Mesodermal cell (in vitro differentiated cells): ENCODE results near the gene RNF168.
"Not testable (repeated sequence)": the region's sequence is repeated elsewhere in the genome, so short reads cannot be mapped to it uniquely, and the experiment has no call there.

Source experiments
- H3K27ac ChIP-seq: 2 replicates; pipeline ENCODE4 v1.7.0; 2013; ENCODE audit warnings: mild to moderate bottlenecking, low read depth, low read length, moderate library complexity; ENCODE audit not compliant: severe bottlenecking
- H3K36me3 ChIP-seq: 2 replicates; pipeline ENCODE4 v1.7.1; 2013; ENCODE audit warnings: mild to moderate bottlenecking, low read length, moderate library complexity; ENCODE audit not compliant: control insufficient read depth, insufficient read depth
- H3K4me1 ChIP-seq: one replicate; pipeline ENCODE4 v1.7.1; 2013; ENCODE audit warnings: mild to moderate bottlenecking, low read length; ENCODE audit not compliant: insufficient read depth, control insufficient read depth, poor library complexity, severe bottlenecking
- H3K4me3 ChIP-seq: 2 replicates; pipeline ENCODE4 v1.7.0; 2013; ENCODE audit warnings: low read length, control low read depth, mild to moderate bottlenecking; ENCODE audit not compliant: insufficient read depth, poor library complexity, severe bottlenecking; ENCODE audit errors: extremely low read depth
- H3K9me3 ChIP-seq: 2 replicates; pipeline ENCODE4 v1.7.1; 2013; ENCODE audit warnings: mild to moderate bottlenecking, low read length, moderate library complexity; ENCODE audit not compliant: control insufficient read depth
- WGBS, 2 experiments: methylation state at CpG; one replicate each; pipeline ENCODE4 v1.1.5; 2013; ENCODE audit warnings: missing lambda C conversion rate in 2 of 2; ENCODE audit not compliant: insufficient coverage in 2 of 2; 5-methylcytosine and 5-hydroxymethylcytosine counted together

RNF168 gene

DNA sequence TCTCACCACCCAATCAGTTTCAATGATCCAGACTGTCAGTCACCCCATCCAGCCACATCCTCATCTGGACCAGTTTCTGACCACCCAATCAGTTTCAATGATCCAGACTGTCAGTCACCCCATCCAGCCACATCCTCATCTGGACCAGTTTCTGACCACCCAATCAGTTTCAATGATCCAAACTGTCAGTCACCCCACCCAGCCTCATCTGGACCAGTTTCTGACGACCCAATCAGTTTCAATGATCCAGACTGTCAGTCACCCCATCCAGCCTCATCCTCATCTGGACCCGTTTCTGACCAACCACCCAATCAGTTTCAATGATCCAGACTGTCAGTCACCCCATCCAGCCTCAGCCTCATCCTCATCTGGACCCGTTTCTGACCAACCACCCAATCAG, 33.4 kb downstream of the RNF168 start:
- H3K36me3 ChIP-seq = peaks cover 71% of the 10 kb centered on the region
- WGBS, 2 experiments = 97 to 100% methylated on average over 2 to 3 of the region's 3 CpGs
- H3K9me3 ChIP-seq, H3K27ac ChIP-seq, H3K4me3 ChIP-seq, H3K4me1 ChIP-seq: not testable (repeated sequence)

DNA sequence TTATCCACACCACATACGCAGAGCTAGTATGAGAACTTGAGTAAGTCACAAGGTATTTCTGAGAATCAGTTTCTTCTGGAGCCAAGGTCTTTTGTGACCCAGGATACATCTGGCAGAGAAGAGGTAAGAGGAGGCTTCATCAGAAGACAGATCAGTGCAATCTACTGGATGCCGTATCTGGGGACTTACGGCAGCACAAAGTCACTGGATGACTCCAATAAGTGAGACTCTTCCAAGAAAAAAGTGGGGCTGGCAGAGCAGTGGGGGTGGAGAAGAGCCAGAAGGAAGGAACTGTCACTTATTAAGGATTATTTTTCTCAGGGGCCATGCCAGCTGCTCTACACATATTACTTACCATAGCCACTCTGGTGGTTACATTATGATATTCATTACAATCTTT, 39.8 kb downstream of the RNF168 start:
- Histone ChIP-seq H3K9me3 (no peaks in the 10 kb centered on the region), H3K36me3 (peaks cover 18% of the 10 kb centered on the region), H3K4me1 (no peaks in the 10 kb centered on the region), H3K4me3 (no peak overlapping the region), H3K27ac (no peak overlapping the region)
- WGBS, 2 experiments = 94 to 100% methylated on average over 2 of the region's 3 CpGs

DNA sequence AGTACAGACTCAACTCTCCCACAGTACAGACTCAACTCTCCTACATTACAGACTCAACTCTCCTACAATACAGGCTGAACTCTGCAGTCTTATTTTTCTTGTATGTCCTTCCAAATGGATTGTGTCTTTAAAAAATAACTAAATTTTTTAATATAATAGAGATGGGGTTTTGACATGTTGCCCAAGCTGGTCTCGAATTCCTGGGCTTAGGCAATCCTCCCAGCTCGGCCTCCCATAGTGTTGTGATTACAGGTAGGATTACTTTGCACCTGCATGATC, 40.2 kb downstream of the RNF168 start:
- H3K27ac ChIP-seq = no peak overlapping the region
- WGBS, 2 experiments = 100% methylated on average over 1 of the region's 2 CpGs; no CpG with 5 or more reads in 1 of the 2 experiments
- H3K4me3 ChIP-seq = no peak overlapping the region
- H3K36me3 ChIP-seq = peaks cover 14% of the 10 kb centered on the region
- H3K9me3 ChIP-seq = no peaks in the 10 kb centered on the region
- no peaks in the 10 kb centered on the region for H3K4me1 ChIP-seq

DNA sequence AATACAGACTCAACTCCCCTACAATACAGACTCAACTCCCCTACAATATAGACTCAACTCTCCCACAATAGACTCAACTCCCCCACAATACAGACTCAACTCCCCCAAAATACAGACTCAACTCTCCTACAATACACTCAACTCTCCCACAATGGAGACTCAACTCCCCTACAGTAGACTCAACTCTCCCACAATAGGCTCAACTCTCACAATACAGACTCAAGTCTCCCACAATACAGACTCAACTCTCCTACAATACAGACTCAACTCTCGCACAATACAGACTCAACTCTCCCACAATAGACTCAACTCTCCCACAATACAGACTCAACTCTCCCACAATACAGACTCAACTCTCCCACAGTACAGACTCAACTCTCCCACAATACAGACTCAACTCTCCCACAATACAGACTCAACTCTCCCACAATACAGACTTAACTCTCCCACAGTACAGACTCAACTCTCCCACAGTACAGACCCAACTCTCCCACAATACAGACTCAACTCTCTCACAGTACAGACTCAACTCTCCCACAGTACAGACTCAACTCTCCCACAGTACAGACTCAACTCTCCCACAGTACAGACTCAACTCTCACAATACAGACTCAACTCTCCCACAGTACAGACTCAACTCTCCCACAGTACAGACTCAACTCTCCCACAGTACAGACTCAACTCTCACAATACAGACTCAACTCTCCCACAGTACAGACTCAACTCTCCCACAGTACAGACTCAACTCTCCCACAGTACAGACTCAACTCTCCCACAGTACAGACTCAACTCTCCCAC, 40.7 kb downstream of the RNF168 start:
- H3K36me3 ChIP-seq, H3K27ac ChIP-seq, H3K4me3 ChIP-seq, H3K9me3 ChIP-seq, H3K4me1 ChIP-seq: not testable (repeated sequence)
- WGBS, 2 experiments = 92 to 100% methylated on average over 1 of the region's 1 CpG

DNA sequence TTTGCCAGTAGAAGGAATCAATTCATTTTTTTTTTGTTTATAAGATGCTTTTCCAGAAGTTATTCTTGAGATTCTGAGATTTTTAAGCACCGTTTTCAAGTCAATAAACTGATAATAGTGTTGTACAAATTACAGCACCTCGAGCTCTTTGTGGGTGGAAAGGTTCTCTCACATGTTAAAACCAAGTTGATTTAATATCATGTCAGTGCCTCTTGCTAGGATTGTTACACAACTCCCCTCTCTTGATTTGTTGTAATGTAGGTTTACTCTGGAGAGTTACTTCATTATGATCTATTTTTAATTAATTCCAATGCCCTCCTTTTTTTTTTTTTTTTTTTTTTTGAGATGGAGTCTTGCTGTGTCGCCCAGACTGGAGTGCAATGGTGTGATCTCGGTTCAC, 45.5 kb downstream of the RNF168 start:
- Histone ChIP-seq H3K36me3 (no peaks in the 10 kb centered on the region), H3K9me3 (no peaks in the 10 kb centered on the region), H3K27ac (no peak overlapping the region), H3K4me3 (no peak overlapping the region), H3K4me1 (no peaks in the 10 kb centered on the region)
- WGBS, 2 experiments = 80% methylated on average over 1 of the region's 4 CpGs; no CpG with 5 or more reads in 1 of the 2 experiments

DNA sequence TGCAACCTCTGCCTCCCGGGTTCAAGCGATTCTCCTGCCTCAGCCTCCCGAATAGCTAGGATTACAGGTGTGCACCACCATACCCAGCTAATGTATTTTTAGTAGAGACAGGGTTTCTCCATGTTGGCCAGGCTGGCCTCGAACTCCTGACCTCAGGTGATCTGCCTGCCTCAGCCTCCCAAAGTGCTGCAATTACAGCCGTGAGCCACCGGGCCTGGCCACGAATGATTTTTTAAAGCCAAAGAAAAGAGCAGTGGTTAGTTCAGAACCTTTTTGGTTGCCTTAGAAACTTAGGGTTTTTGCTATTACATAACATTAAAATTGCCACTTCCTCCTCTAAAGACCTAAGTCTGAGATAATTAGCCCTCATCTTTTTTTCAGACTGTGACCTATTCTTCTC, 46.1 kb downstream of the RNF168 start:
- not testable (repeated sequence) for H3K27ac ChIP-seq, H3K36me3 ChIP-seq, H3K4me3 ChIP-seq, H3K4me1 ChIP-seq, H3K9me3 ChIP-seq
- WGBS, 2 experiments = 83 to 100% methylated on average over 4 of the region's 7 CpGs

DNA sequence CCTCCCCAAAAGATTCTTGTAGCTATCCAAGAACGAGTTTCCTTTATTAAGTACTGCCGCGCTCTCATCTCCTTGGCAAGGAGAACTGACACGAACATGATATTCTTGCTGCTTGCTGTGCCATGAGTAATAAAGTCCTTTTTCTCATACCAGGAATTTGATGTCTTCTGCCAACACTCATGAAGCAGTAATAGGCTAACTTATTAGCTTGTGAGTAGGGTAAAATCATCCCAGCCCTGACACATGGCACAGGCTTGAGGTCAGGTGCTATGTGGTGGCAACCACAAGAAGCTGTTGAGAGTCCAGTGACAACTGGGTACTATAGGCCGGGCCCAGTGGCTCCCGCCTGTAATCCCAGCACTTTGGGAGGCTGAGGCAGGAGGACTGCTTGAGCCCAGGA, 48.6 kb downstream of the RNF168 start:
- Histone ChIP-seq H3K36me3 (no peaks in the 10 kb centered on the region), H3K27ac (no peak overlapping the region), H3K4me1 (no peaks in the 10 kb centered on the region), H3K9me3 (no peaks in the 10 kb centered on the region), H3K4me3 (no peak overlapping the region)
- 88 to 96% methylated on average over 4 to 6 of the region's 6 CpGs for WGBS, 2 experiments

DNA sequence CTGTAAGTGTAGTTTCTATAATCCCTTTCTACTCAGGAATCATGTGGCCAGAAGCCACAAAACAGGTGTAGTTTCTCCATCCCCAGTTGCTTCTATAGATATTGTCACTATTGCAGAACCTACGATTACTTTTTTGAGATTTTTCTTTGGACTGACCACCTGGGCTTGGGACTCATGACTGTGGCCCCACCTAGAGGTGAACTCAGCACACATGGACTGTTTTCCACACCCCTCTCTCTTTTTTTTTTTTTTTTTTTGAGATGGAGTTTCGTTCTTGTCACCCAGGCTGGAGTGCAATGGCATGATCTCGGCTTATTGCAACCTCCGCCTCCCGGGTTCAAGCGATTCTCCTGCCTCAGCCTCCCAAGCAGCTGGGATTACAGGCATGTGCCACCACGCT, 58.2 kb downstream of the RNF168 start:
- not testable (repeated sequence) for H3K4me1 ChIP-seq, H3K4me3 ChIP-seq, H3K27ac ChIP-seq, H3K9me3 ChIP-seq, H3K36me3 ChIP-seq
- WGBS, 2 experiments = 92 to 94% methylated on average over 5 to 7 of the region's 7 CpGs

DNA sequence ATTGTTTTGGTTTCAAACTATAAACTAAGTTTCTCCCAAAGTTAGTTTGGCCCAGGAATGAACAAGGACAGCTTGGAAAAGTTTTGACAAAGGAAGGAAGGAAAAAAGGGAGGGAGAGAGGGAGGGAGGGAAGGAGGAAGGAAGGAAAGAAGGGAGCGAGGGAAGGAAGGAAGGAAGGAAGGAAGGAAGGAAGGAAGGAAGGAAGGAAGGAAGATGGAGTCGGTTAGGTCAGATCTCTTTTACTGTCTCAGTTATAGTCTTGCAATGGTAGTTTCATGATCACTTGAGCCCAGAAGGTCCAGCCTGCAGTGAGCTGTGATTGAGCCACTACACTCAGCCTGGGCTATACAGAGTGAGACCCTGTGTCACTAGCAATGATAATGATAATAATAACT, 59.1 kb downstream of the RNF168 start:
- peaks cover 4% of the 10 kb centered on the region for H3K4me1 ChIP-seq
- H3K9me3 ChIP-seq = no peaks in the 10 kb centered on the region
- 85 to 95% methylated on average over 2 of the region's 2 CpGs for WGBS, 2 experiments
- no peak overlapping the region for H3K4me3 ChIP-seq
- H3K27ac ChIP-seq = peak overlapping the region; percentile 59
- H3K36me3 ChIP-seq = no peaks in the 10 kb centered on the region

DNA sequence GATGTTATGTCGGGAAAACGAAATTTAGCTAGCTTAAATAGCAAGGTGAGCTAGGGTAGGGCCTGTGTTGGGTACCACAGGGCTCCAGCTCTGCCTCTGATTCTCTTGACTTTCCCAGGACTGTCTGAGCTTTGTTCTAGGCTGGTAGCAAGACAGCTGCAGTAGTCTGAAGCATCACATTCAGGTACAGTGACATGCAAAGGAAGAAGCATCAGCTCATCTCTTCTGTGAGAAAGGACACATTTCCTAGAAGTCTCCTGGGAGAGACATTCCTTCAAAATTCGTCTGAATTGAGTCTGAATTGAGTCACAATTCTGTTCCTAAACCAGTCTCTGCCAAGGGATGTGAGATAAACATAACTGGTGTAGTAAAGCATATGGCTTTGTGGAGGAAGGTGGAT, 62.9 kb downstream of the RNF168 start:
- Histone ChIP-seq H3K4me3 (no peak overlapping the region), H3K27ac (no peak overlapping the region), H3K4me1 (peaks cover 4% of the 10 kb centered on the region), H3K36me3 (no peaks in the 10 kb centered on the region), H3K9me3 (no peaks in the 10 kb centered on the region)
- WGBS, 2 experiments = 38 to 53% methylated on average over 1 to 3 of the region's 3 CpGs

DNA sequence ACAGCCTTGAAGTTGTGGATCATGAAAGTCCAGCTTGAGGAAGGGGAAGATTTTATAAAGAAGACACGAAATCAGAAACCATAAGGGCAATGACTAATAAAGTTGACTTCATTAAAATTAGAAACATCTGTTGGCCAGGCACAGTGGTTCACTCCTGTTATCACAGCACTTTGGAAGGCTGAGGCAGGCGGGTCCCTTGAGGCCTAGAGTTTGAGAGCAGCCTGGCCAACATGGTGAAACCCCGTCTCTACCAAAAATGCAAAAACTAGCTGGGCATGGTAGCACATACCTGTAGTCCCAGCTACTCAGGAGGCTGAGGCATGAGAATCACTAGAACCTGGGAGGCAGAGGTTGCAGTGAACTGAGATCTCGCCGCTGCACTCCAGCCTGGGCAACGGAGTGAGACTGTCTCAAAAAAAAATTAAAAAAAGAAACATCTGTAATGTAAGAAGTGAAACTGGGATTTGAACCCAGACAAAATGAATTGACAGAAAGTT, 63.5 kb downstream of the RNF168 start:
- no peaks in the 10 kb centered on the region for H3K9me3 ChIP-seq
- WGBS, 2 experiments = 80 to 93% methylated on average over 1 to 5 of the region's 6 CpGs
- H3K36me3 ChIP-seq = no peaks in the 10 kb centered on the region
- H3K4me3 ChIP-seq = no peak overlapping the region
- no peak overlapping the region for H3K27ac ChIP-seq
- peaks cover 4% of the 10 kb centered on the region for H3K4me1 ChIP-seq
